SK-MEL-5 (cell line): ENCODE data around the gene PTPRF. TPM values are rescaled to one million over a fixed set of nuclear protein-coding genes. Genes with fewer than 3 reads are reported as not detected.

Experiments used
- DNase-seq: peaks from one replicate; pipeline ENCODE4 v3.0.0-alpha.2; 2016; ENCODE audit warnings: low read depth, low spot score
- in situ Hi-C: cut with HindIII; loops from 2 replicates; pipeline ENCODE4 v1.10.0; 2016; ENCODE audit warnings: low sequenced_read_pairs, high pct_unique_total_duplicates, low pct_unique_long_range_greater_than_20kb
- total RNA-seq: library from RNA; depleted of rRNA; stranded (reverse); fragments of >200 nt; shearing (Covaris generic); gene quantifications from 2 replicates; pipeline ENCODE4 v1.2.3, GENCODE V29; 2014

PTPRF gene
- total RNA-seq, 1 experiment from 2014 or later = 6.3 TPM

DNA sequence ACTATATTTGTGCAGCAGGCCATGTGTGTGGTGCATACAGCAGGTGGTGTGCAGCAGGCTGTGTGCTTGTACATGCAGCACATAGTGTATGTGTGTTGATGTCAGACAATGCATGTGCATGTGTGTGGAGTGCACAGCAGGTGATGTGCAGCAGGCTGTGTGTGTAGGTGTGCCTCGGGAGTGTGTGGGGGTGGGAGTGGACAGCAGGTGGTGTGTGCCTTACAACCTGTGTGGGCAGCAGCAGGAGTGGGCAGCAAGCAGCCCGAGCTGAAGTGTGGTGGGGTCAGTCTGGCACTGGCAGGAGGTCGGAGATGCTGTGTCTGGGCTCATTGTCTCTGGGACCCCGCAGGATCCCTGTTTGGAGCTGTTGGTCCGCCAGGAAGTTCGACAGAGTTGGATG is 29.6 kb downstream of the PTPRF start:
- DNase-seq = no peak
- in situ Hi-C loops = no loop called here

DNA sequence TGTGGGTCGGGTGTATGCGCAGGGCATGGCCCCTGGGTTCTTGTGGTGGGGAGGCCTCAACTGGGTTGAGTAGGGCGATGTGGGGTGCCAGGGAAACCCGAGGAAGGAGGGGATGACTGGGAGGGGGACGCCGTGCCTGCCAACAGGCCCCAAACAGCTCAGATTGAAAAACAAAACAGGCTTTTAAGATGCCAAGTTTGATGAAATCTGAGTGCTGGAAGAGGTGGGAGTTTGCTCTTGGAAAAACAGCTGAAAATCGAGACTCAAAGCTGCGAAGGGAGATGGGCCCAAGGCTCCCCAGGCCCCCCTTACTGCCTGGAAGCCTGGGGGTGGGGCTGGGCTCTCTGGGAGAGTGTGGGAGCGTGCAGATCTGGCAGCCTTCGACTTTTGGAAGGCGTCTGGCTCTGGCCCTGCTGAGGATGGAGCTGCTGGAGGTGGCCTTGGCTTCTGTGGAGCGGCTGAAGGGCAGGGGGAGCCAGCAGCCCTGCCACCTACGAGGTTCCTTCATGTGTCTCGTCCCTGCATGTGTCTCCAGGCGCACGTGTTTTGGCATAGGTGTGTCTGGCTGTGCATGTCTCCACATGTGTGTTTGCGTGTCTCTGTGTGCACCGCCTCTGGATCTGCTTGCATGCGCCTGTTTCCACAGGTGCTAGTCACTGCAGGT is 33.3 kb downstream of the PTPRF start:
- in situ Hi-C loops = no loop called here

DNA sequence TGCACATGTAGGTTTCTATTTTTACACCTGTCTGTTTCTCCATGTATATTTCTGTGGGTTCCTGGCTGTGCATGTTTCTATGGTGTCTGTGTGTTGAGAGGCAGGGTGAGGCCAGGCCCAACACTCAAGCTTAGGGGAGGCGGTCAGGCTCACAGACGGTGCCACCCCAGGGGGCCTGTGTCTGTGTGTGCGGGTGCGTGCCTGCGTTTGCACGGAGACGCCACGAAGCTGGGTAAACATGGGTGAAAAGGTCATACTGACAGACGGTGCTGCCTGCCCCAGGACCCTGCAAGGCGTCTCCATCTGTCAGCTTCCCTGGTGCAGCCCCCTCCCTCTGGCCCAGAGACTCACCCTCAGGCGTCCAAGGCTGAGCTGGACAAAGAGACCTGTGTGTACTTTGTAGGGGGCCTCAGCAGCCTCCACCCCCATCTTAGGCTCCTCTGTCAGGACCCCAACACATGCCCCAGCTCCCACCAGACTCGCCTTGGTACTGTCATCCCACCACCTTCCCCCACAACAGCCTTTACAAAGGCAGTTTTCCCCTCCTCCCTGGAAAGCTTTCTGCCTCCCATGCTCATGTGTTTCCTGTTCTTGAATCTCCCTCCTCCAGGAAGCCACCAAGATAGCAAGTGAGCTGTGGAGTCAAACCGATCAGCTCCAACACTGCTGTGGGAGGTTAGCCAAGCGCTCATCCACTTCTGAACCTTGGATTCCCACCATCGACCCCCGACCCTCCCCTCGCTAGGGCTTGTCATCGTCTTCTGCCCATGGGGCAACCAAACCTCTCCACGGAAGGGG is 34.1 kb downstream of the PTPRF start:
- no peak for DNase-seq
- in situ Hi-C loops = no loop called here

More for the DNA sequence above, 33.3 kb downstream of the PTPRF start:
- no peak for DNase-seq

DNA sequence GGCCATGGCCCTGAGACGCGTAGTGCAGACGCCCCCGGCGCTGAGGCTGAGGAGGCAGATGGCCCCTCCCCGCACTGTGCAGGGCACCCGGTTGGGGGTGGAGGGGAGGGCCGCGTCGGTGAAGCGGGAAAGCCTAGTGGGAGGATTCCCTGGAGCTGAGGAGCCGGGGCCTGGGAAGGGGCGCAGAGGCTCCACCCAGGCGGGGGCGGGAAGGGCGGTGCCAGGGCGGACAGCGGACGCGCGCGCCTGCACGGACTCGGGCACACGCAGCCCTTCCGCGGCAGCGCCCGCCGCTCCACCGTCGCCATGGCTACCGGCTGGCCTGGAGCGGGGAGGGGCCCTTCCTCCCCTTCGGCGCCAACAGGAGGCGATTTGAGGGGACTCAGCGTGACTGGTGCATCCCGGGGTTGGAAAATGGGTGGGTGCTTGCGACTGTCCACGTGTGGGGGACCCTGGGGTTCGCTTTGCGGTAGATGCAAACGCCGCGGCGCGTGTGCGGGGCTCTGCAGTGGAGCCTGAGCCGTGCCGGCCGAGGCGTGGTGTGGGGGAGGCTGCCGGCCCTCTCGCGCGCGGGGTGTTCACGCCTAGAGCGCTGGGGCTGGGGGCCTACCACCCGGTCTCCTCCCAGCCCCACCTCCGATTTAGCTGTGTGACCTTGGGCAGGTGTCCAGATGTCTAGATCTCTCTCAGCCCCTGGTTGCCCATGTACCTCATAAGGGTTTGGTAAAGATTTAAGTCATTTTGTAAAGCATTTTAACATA is 35.1 kb downstream of the PTPRF start:
- DNase-seq = no peak
- in situ Hi-C loops = no loop called here

DNA sequence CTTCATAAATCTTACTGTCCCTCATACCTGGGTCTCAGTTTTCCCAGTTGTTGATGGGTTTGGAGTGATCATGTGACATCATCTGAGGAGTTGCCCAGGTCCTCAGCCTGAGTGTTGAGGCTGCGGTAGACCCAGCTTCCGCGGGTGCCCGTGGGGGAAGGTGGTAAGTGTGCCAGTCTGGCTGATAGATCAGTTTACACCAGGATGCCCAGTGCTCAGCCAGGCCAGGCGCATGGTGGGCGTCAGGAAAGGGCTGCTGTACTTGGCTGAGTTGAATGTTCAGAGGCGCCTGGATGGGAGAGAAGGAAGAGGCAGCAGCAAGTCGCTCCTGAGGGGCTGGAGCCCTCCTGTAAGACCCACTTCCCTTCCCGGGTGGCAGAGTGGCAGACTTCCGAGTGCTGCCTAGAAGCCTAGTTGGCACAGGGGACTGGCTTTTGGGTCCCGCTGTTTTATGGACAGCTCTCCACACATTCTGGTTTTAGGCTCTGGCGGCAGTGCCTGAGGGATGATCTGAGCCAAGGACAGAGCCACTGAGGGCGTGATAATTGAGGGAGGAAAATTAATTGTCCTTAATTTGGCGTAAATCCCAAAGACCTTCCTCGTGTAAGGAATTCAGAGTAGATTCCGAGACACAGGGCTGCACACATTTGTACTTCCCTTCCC is 35.8 kb downstream of the PTPRF start:
- in situ Hi-C loops = no loop called here
- DNase-seq = no peak

DNA sequence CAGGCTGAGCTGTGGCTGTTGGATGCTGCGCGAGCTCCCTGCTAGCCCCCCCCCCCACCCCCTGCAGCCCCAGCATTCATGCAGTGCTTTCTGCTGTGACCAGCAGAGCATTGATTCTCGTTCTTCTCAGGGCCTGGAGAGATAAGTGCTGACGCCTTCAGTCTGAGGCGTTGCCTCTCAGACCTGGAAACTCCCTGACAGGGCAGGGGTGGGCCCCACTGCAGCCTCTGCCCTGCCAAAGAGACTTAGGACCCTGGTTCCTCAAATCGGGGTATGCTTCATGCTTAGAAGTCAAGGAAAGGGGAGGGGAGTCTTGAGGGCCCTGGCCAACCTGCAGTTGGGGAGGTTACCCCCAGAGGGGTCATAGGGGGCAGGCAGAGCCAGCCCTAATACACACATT is 38.5 kb downstream of the PTPRF start:
- in situ Hi-C loops = no loop called here
- DNase-seq = no peak

DNA sequence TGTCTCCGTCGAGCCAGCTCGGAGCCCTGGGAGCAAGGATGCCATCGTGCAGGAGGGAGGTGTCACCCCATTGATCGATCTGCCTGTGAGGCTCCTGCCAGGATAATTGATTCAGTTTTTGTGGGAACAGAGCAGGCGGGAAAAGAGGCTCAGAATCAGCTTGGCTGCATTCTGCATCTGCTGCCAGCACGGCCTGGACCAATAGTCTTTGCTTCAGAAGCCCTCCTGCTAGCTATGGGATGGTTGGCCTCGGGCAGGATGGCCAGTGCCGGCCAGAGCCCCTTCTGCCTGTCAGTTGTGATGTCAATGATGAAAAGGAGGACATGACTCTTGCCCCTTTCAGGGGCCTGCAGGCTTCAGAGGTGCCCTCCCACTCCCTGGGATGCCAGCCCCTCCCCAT is 39.6 kb downstream of the PTPRF start:
- in situ Hi-C loops = no loop called here
- DNase-seq = no peak

DNA sequence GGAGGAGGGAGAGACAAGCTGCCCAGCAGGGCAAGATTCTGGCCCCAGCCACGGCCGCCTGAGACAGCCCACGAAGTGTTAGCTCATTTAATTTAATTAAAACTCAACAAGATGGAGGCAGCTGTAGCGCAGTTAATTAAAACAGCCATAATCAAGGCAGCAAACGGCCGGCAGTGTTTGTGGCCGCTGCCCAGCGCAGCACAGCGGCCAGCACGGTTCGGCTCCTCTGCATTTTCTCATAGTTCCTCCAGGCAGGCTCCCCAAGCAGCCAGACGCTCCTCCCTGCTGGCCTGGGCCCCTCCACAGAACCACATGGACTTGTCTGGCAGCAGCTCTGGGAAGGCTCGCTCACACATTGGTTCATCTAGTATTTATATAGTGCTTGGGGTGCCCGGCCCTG is 40.0 kb downstream of the PTPRF start:
- DNase-seq = no peak
- in situ Hi-C loops = no loop called here

DNA sequence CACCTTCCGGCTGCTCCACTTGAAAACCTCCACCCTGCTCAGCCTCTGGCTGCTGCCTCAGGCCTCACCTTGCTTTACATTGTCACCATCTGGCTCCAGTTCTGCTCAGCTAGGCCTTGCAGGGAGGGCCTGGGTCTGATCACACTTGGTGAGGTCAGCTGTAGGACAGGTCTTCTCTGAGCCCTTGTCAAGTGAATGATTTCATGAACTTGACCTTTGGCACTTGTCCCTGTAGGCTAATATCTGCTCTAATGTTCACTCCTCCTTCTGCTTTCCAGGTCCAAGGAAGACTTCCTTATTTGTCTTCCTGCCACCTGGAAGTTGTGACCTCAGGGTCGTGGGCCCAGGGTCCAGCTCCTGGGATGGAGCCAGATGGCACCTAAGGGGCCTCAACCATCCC is 41.4 kb downstream of the PTPRF start:
- in situ Hi-C loops = no loop called here
- DNase-seq = no peak

DNA sequence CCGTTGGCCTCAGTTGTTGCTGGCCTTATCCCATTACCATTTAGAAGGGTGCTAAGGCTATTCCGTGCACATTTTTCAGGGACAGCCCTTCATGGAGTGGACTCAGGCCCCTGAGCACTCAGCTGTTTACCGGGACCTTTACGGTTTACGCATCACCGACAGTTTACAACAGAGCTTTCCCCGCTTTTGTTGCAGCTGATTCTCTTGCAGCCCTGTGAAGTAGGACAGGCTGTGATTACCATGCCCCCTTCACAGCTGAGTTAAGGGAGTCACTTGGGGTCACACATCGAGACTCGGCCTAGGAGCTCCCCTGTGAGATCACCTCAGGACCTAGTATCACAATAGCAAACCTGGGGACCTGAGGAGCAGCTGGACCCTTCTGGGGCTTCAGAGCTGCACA is 41.9 kb downstream of the PTPRF start:
- DNase-seq = no peak
- in situ Hi-C loops = no loop called here

DNA sequence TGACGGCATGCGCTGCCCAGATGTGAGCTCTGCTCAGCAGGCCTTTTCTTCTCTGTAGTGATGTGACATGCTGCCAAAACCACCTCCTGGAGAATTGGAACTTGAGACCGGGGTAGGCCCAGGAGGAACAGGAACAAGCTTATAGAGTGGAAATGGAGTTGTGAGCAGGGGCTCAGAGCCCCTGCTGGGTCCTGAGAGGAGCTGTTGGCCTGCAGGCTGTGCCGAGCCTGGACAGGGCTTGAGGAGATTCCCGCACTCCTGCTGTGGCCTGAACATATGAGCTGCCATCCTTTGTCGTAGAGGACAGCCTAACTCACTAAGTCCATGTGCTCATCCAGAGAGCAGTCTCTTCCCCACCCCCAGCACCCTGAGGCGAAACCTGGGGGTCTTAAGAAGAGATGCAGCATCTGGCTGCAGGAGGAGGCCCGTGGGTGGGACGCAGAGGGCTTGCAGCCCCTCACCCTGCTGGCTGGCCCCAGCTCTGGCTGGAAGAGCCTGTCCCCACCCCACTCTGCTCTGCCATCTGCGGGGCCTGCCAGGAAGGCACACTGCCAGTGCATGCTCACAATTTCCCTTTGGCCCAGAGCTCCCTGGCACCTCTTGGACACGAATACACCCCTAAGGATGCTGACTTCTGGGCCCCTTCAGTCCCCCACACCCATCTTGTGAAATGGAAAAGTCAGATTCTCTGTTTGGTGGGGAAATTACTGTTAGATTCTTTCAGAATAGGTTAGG is 42.5 kb downstream of the PTPRF start:
- DNase-seq = no peak
- in situ Hi-C loops = no loop called here

DNA sequence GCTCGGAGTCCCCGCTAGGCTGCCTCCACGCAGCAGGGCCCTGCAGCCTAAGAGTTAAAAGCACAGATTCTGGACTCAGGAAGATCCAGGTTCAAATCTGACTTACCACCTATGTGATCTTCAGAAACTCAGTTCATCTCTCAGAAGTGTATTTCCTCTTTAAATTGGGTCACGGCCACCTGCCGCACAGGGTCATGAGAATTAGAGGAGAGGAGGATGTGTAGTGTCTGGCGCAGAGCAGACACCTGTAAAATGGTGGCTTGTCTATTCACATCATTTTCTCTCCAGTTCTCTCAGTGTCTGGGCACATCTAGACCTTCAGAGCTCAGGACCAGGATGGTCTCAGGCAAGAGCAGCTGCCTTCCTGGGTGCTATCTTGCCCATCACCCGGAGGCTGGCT is 45.8 kb downstream of the PTPRF start:
- DNase-seq = no peak
- in situ Hi-C loops = no loop called here

DNA sequence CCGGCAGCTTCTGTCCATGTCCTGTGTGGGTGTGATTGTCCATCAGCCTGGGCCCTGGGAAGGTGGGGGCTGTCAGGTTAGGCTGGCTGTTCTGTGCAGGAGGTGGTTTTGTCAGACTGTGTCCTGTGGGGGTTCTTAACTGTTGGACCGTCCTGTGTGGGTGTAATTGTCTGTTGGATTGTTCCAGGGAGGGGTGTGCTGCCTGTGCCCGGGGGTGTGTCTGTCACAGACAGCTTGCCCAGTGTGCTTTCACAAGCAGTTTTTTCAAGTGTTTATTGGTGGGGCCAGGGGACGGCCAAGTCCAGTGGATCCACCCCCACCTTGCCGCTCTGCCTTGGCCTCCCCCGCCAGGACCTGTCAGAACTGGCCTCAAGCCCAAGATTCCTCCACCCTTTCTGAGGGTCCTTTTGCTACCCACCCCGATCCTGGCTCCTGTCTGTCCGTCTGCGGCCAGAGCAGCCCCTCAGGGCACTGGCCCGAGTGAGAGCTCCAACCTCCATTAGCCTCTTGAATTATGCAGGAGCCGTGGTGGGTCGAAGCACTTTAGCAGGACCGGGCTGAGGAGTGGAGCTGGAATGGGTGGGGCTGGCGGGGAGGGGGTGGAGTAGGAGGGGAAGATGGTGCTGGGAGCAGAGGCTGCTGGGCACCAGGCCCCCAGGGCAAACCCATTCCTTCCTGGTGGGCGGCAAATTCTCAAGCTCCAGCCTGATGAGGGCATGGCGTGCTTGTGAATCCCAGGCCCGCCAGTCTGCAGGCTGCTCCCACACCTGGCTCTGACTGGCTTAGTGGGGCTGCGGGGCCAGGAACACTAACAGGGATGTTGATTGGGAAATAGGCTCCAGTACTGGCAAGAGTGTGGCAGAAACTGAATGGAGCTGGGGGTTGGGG is 47.2 kb downstream of the PTPRF start:
- DNase-seq = no peak
- in situ Hi-C loops = no loop called here

DNA sequence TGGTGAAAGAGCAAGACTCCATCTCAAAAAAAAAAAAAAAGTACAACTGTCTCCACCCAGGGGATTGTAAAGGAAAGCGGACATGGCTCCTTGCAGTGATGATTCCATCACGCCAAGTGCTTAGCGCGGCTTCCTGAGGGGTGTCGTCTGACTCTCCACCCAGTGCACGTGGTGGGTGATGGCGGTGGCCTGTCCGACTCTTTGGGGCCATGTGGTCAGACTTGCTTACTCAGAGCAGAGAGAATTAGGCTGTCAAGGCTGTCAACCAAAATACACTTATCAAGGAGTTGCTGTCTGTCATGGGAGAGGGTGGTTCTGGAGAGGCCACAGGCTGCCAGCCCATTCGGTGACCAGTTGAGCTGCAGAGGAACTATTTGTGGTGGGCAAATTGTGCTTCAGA is 49.4 kb downstream of the PTPRF start:
- in situ Hi-C loops = no loop called here
- no peak for DNase-seq

DNA sequence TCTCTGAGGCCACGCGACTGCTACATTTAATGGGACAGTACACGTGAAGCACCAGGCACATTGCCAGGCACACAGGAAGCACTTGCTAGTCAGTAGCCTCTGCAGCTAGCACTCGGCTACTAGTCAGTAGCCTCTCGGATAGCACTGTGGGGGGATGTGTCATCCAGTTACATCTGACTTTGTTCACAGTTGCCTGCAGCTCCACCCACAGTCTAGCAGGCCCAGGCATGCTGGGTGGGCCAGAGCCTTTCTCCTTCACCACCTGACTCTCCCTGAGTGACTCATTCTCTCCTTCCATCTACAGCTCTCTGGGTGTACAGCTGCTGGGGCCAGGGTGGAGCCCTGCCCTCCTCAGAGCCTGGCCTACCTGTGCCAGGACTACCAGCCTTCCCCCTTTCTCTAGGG is 51.5 kb downstream of the PTPRF start:
- DNase-seq = peak; percentile 12

DNA sequence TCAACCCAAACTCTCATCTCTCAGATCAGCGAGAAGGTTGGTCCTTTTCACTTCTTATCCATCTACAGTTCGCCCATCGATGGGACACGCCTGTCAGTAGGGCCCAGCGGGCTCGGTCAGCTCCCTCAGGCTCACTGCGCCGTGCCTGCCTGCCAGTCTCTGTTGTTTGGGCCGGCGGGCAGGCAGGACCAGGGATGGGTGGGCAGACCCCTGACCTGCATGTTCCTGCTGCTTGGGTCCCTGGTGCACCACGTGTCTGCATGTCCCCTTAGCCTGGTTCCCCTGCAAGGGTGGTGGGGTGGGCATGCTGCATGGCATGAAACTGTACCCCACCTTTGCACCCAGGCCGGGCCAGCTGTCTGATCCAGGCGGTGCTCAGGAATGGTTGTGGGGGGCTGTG is 52.4 kb downstream of the PTPRF start:
- in situ Hi-C loops = no loop called here
- DNase-seq = no peak

More for the DNA sequence above, 51.5 kb downstream of the PTPRF start:
- in situ Hi-C loops = no loop called here

DNA sequence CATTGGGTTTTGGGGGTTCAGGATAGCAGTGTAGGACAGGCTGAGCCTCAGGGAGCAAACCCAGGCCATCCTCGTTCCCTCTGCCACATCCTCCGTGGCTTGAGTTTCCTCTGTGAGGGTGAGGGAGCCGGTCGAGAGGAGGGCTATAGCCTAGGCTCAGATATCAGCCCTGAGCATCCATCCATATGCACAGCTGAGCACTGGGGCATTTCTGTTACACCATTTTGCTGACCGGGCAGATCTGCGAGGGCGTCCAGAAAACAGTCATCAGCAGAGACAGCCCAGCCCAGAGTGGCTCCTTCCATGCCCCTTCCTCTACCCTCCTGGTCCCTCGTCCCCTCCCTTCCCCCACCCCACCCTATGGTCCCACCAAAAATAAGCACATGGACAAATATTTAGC is 53.5 kb downstream of the PTPRF start:
- DNase-seq = no peak
- in situ Hi-C loops = no loop called here
